ENCODE measurements around the gene AMPH.

Gene AMPH

GRCh38 chr7:38630720-38631673 is at the start of gene AMPH:
Gene AMPH (minus strand): TSS chr7:38631373. CDS start chr7:38631351, 22 bp downstream.
- DNase-seq (ENCODE audit: low spot score): peak; percentile 17

DNA sequence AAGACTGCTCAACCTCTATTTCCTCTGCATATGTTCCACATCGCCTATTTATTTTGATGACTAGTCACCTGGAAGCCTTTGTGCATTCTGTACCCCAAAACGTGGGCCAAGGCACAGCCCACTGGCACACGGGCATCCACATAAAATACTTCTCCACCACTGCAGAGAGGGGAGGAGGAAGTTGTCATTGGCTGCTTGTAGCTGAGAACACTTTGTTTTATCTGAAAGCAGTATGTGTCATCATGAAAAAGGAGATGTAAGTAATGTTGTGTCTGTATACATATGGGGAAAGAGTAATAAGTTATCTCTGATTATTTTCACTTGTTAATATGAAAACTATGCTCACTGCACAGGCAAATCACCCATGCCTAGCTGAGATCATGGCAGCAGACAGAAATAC is 48.2 kb upstream of the AMPH start:
- no peak for DNase-seq (ENCODE audit: low spot score)

DNA sequence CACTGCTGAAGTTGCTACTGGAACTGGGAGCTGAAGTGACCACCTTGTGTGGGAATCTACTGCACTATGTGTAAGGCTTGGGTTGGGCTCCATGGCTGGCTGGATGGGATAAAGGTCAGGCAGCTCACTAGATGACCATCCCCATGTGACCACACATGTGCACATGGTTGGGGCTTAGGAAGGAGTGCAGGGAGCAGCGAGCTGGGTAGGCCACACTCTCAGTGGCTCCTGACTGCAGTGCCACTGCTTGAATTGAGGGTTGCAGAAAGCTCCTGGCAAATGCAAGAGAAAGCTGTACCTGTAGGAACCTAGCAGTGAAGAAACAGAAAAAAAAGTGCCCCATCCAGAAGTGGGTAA is 47.5 kb upstream of the AMPH start:
- no peak for DNase-seq (ENCODE audit: low spot score)

DNA sequence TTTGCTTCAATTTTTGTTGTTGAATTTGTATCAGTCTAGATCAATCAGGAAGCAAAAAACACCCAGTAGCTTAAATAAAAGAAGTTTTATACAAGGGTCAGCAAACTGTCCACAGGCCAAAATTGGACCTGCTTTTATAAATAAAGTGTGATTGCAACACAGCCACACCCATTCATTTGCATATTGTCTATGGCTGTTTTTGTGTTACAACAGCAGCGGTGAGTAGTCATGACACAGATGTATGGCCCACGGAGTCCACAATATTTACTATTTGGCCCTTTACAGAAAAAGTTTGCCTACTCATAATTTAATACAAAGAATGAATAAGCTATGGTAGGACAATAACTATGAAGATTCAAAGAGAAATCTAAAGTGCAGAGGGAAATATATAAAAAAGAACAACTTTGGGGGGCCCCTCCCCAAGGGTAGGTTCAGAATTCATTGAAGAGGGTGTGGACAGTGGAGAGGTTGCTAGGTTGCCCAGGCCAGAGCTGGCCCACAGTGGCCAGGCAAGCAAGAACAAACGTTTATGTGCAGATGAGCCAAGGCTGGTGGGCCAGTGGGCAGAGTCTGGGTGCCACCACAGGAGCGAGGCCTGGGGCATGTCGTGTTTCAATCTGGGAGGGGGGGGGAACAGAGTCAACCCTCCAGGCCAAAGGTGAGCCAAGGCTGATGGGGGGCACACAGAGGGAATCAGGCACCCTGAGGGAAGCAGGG is 47.0 kb upstream of the AMPH start:
- no peak for DNase-seq (ENCODE audit: low spot score)

- no peak for DNase-seq (ENCODE audit: low spot score)
Observed at GRCh38 chr7:38675494-38676106, 44.4 kb upstream of the AMPH start.

DNA sequence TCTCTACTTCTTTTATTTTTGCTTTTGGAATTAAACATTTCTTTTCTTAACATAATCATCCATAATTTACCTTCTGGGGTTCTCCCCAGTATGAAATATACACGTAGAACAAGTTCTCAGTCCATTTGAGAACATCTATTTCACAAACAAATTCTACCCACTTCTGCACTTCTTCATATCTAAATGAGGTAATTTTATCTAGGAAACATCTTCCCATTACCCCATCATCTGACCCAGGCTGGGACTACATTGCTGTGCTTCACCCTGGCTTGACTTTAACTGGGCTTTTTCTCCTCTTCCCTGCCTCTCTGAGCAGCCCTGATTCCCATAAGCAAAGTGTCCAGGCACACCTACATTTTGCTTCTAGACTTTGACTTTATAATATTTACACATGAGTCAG is 43.3 kb upstream of the AMPH start:
- DNase-seq (ENCODE audit: low spot score): no peak

DNA sequence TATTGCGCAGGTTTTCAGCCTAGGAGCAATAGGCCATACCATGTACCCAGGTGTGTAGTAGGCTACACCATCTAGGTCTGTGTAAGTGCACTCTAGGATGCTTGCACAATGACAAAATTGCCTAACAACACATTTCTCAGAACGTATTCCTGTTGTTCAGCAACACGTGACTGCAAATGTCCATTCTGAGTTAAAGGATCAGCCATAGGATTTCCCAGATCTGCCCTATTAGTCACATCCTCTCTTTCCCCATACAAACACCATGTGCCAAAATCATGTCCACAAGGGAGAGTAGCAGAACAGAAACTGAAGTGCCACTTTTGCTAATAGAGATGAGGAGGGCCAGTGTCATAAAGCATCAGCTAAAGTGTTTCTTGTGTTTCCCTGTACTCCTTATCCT is 42.6 kb upstream of the AMPH start:
- DNase-seq (ENCODE audit: low spot score): no peak

DNA sequence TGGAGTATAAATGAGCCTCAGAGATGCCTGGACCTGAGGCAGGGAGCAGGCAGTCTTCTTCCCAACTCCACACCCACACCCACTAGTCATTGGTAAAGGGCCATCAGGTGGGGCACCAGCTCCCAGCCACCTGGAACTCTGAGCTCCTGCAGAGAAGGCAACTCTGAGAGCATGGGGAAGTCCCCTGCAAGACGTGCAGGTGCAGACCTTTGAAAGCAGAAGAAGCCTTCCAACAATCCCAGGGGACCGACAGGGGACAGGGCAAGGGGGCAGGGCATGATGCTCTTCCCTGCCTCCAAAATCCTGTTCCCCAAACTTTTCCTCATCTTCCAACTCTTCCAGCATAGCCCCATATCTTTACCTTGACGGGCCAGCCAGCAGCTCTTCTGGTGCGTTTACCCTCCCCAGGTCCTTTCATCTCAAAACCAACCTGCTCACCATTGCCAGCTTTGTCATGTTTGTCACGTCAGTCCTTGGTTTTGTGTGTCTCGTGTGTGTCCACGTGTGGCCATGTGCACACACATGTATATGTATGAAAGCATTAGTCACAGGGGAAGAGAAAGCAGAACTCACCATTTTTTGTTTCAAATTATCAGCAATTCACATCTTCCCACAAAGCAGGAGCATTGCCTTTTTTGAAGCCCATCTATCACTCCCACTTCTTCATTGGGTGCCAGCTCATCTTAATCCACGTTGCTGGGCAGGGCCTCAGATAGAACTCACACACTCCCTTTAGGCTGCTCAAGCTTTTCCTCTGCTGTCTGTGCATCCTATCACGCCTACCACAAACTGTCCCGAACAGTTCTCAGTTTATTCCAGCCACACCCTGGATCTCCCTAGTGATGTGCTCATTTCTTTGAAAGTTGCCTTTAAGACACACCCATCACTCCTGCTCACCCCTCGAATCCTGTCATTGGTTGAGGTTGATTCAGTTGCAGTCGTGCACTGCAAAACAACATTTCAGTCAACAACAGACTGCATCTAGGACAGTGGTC is 41.0 kb upstream of the AMPH start:
- DNase-seq (ENCODE audit: low spot score): no peak

- DNase-seq (ENCODE audit: low spot score): no peak
Observed at GRCh38 chr7:38669965-38670520, 38.9 kb upstream of the AMPH start.

- DNase-seq (ENCODE audit: low spot score): no peak
Observed at GRCh38 chr7:38664972-38665371, 33.8 kb upstream of the AMPH start.

GRCh38 chr7:38660427-38661099 is 29.4 kb upstream of the AMPH start:
- DNase-seq (ENCODE audit: low spot score): no peak

GRCh38 chr7:38659931-38660330 is 28.8 kb upstream of the AMPH start:
- DNase-seq (ENCODE audit: low spot score): no peak

DNA sequence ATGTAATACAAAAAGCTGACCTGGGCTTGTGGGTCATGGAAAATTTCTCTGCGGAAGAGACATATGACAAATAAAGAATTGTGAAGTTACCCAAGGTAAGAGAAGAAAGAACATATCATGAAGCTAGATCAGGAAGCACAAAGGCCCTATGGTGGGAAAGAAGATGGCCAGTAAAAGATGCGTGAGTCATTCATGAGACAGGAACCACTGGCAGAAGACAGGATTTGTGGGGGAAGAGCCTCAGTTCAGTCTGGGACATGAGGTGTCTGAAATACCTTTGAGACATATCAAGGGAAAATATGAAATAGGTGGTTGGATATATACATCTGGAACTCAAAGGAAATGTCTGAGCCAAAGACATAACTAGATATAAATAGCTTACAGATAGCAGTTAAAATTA is 27.7 kb upstream of the AMPH start:
- DNase-seq (ENCODE audit: low spot score): no peak

DNA sequence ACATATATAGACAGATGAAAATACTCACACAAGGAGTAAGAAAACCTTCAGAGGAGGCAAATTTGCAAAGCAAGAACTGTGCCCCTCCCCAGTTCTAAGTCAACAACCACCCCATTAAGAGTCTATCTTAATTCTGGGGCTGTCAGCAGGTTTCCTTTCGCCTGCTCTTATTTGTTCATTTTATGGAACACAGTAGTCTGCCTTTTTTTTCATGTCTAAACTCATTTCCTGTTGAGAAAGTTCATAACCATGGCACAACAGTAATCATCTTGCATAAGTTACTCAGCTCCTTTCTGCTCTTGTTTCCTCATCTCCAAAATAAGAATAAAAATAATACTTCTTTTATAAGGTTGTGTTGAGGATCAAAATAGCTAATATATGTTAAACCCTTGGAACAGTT is 25.8 kb upstream of the AMPH start:
- no peak for DNase-seq (ENCODE audit: low spot score)

GRCh38 chr7:38655833-38656774 is 24.9 kb upstream of the AMPH start:
- DNase-seq (ENCODE audit: low spot score): no peak

DNA sequence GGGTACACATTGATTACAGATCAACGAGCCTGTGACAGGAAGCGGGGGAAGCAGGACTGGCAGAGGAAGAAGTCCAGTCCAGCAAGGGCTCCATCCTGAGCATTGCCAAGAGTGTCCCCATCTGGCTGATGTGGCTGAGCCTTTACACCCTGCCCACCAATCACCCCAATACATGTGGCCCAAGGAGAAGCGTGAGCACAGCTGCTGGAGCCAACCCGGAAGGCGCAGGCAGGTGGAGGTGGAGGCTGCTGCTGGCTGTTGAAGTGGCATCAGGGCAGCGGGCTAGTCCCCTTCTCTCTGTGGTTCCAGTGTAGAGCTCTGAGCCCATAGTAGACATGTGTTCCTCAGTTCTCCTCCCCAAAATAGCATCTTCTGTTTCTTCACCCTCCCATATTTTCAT is 6.8 kb upstream of the AMPH start:
- no peak for DNase-seq (ENCODE audit: low spot score)

DNA sequence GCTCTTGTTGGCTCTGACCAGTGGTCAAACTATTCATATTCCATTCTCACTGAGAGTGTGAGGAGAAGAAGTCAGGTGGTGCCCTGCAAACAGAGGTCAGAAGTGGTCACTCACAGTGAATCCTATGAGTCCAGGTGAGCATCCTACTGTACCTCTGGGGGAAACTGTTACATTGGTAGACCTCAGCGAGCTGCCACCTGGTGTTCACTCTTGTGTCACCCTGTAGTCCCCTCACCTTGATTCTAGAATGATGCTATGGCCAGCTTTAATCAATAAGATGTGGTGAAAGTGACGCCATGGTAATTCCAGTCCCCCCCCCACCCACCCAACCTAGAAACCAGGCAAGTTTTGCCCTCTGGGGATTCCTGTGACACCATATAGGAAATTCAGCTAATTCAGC is 1.2 kb upstream of the AMPH start:
- no peak for DNase-seq (ENCODE audit: low spot score)

GRCh38 chr7:38629651-38630510 is 1.3 kb downstream of the AMPH start:
- DNase-seq (ENCODE audit: low spot score): no peak

Measured in globus pallidus (tissue), 1 donor.